K562 (cell line): Measurements from ENCODE around the gene CFL1. TPM values are rescaled to one million over a fixed set of nuclear protein-coding genes. Genes with fewer than 3 reads are reported as not detected.

ENCODE experiments used
- BHLHE40 ChIP-seq: IDR thresholded peaks from 2 replicates; pipeline ENCODE4 v1.6.1; 2011; ENCODE audit warnings: low read length, improper control_type of control experiment
- CBX2 ChIP-seq: fragments of 200-600 bp; sonication (generic); IDR thresholded peaks from one replicate; pipeline ENCODE4 v1.6.1; 2012; ENCODE audit warnings: mild to moderate bottlenecking, low read length, inconsistent platforms; ENCODE audit not compliant: insufficient read depth, poor library complexity, severe bottlenecking
- ETV5 ChIP-seq: sonication (generic); formaldehyde crosslinking; IDR thresholded peaks from 2 replicates; pipeline ENCODE4 v1.4.0; 2020; ENCODE audit warnings: low read depth, mild to moderate bottlenecking, missing genetic modification reagents
- KLF13 ChIP-seq: fragments of 450-650 bp; IDR thresholded peaks from 2 replicates; pipeline ENCODE4 v1.6.1; 2016; ENCODE audit warnings: missing genetic modification characterization, low read depth, mild to moderate bottlenecking, missing compliant biosample characterization, moderate library complexity, borderline replicate concordance
- MCM7 ChIP-seq, 2 experiments: fragments of 450-650 bp; IDR thresholded peaks; 2 replicates each; pipeline ENCODE4 v1.6.1; 2016 to 2018
- RAD21 ChIP-seq, 2 experiments: fragments of 250-450 bp in 1 of 2; fragments of 450-650 bp in 1 of 2; sonication (Bioruptor Pico) in 1 of 2; formaldehyde crosslinking in 1 of 2; IDR thresholded peaks in 1 of 2; conservative IDR thresholded peaks in 1 of 2; 2 replicates each; pipeline versions ENCODE4 v1.4.0 to v1.8.0; 2020 to 2022; ENCODE audit warnings: mild to moderate bottlenecking in 2 of 2, moderate library complexity in 1 of 2
- RREB1 ChIP-seq: fragments of 250-450 bp; sonication (Bioruptor Pico); IDR thresholded peaks from 2 replicates; pipeline ENCODE4 v1.4.0; 2020
- TEAD1 ChIP-seq, 2 experiments: fragments of 450-650 bp in 1 of 2; sonication (generic) in 1 of 2; formaldehyde crosslinking; IDR thresholded peaks; 2 replicates each; pipeline versions ENCODE4 v1.4.0 to v1.8.0; 2020 to 2022; ENCODE audit warnings: mild to moderate bottlenecking in 2 of 2, missing genetic modification reagents in 1 of 2
- polyA plus RNA-seq, 8 experiments: library from polyadenylated mRNA; depleted of rRNA in 4 of 8; stranded (reverse) in 5 of 8; unstranded in 3 of 8; fragments of >200 nt; fragmentation: Nextera tagmentation in 2 of 8; fragmentation: Illumina TruSeq in 1 of 8; extraction: Ambion mirVana in 2 of 8; extraction: Trizol in 1 of 8; gene quantifications; 2 replicates each; pipeline versions ENCODE4 v1.2.1 to v1.2.3, GENCODE V29; 2011 to 2014; ENCODE audit warnings: inconsistent platforms in 1 of 8, missing spikeins in 1 of 8
- total RNA-seq, 7 experiments: library from RNA; depleted of rRNA in 6 of 7; stranded (reverse); fragments of >200 nt in 6 of 7; fragmentation: Illumina TruSeq in 2 of 7; extraction: Trizol in 2 of 7; gene quantifications; 2 replicates each; pipeline versions ENCODE4 v1.2.1 to v1.2.3, GENCODE V29; 2011 to 2021; ENCODE audit warnings: low replicate concordance in 1 of 7
- TF ChIP-seq, protein P1 (sequence below): conservative IDR thresholded peaks from 2 replicates; pipeline ENCODE4 v1.6.1; 2011; ENCODE audit warnings: low read depth, mild to moderate bottlenecking, low read length; ENCODE audit not compliant: control insufficient read depth
- TF ChIP-seq, protein P2 (sequence below): fragments of 450-650 bp; IDR thresholded peaks from 2 replicates; pipeline ENCODE4 v1.6.1; 2016; ENCODE audit warnings: low read depth

Gene CFL1
- total and polyA plus RNA-seq, 9 of the 15 experiments (the other 6 are each of a cell fraction or from before 2014, with no cell fraction given): 105 to 1,101 (median 859) TPM

- TF ChIP-seq RREB1 (0 out of 2 replicates have a peak, but pooled peaks have one; percentile 43), KLF13 (tag) (0 out of 2 replicates have a peak, but pooled peaks have one; percentile 54), TEAD1 (CRISPR knock-in tag; IDR thresholded peaks at IDR 0.05) (peak in 1 of 2 experiments; percentile 63; a peak in 1 of 4 replicates), MCM7 (IDR thresholded peaks at IDR 0.05) (no peak), ETV5 (CRISPR knock-in tag) (0 out of 2 replicates have a peak, but pooled peaks have one; percentile 41), RAD21 (CRISPR knock-in tag; conservative IDR thresholded peaks at IDR 0.05 in 1 of 2, IDR thresholded peaks at IDR 0.05 in 1 of 2) (peak; percentile 94 to 95), CBX2 (no peak), BHLHE40 (peak; percentile 62)
- TF ChIP-seq, protein P1, sequence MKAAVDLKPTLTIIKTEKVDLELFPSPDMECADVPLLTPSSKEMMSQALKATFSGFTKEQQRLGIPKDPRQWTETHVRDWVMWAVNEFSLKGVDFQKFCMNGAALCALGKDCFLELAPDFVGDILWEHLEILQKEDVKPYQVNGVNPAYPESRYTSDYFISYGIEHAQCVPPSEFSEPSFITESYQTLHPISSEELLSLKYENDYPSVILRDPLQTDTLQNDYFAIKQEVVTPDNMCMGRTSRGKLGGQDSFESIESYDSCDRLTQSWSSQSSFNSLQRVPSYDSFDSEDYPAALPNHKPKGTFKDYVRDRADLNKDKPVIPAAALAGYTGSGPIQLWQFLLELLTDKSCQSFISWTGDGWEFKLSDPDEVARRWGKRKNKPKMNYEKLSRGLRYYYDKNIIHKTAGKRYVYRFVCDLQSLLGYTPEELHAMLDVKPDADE: 0 out of 2 replicates have a peak, but pooled peaks have one; percentile 1
- TF ChIP-seq, protein P2, sequence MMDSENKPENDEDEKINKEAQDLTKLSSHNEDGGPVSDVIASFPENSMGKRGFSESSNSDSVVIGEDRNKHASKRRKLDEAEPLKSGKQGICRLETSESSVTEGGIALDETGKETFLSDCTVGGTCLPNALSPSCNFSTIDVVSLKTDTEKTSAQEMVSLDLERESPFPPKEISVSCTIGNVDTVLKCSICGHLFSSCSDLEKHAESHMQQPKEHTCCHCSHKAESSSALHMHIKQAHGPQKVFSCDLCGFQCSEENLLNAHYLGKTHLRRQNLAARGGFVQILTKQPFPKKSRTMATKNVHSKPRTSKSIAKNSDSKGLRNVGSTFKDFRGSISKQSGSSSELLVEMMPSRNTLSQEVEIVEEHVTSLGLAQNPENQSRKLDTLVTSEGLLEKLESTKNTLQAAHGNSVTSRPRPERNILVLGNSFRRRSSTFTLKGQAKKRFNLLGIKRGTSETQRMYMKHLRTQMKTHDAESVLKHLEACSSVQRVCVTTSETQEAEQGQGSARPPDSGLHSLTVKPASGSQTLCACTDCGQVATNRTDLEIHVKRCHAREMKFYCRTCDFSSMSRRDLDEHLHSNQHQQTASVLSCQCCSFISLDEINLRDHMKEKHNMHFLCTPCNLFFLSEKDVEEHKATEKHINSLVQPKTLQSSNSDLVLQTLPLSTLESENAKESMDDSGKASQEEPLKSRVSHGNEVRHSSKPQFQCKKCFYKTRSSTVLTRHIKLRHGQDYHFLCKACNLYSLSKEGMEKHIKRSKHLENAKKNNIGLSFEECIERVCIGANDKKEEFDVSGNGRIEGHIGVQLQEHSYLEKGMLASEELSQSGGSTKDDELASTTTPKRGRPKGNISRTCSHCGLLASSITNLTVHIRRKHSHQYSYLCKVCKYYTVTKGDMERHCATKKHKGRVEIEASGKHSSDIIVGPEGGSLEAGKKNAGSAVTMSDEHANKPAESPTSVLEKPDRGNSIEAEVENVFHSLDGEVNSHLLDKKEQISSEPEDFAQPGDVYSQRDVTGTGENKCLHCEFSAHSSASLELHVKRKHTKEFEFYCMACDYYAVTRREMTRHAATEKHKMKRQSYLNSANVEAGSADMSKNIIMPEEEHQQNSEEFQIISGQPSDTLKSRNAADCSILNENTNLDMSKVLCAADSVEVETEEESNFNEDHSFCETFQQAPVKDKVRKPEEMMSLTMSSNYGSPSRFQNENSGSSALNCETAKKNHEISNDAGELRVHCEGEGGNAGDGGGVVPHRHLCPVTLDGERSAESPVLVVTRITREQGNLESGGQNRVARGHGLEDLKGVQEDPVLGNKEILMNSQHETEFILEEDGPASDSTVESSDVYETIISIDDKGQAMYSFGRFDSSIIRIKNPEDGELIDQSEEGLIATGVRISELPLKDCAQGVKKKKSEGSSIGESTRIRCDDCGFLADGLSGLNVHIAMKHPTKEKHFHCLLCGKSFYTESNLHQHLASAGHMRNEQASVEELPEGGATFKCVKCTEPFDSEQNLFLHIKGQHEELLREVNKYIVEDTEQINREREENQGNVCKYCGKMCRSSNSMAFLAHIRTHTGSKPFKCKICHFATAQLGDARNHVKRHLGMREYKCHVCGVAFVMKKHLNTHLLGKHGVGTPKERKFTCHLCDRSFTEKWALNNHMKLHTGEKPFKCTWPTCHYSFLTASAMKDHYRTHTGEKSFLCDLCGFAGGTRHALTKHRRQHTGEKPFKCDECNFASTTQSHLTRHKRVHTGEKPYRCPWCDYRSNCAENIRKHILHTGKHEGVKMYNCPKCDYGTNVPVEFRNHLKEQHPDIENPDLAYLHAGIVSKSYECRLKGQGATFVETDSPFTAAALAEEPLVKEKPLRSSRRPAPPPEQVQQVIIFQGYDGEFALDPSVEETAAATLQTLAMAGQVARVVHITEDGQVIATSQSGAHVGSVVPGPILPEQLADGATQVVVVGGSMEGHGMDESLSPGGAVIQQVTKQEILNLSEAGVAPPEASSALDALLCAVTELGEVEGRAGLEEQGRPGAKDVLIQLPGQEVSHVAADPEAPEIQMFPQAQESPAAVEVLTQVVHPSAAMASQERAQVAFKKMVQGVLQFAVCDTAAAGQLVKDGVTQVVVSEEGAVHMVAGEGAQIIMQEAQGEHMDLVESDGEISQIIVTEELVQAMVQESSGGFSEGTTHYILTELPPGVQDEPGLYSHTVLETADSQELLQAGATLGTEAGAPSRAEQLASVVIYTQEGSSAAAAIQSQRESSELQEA: no peak
Measured at GRCh38 chr11:65817835-65818680, 39.9 kb downstream of the CFL1 start (continued).
